Right lobe of liver (tissue), 6 donors: ENCODE measurements around the gene CD48. TPM values are rescaled to one million over a fixed set of nuclear protein-coding genes. Genes with fewer than 3 reads are reported as not detected.

Source experiments
- ATAC-seq, 4 donors: fragments of 200-7000 bp; cut with Tn5 transposase; one replicate each; pipeline ENCODE4 v1.9.1; 2020; ENCODE audit warnings: mild to moderate bottlenecking in 4 of 4, moderate library complexity in 4 of 4
- DNase-seq, 3 donors: peaks; one replicate each; pipeline ENCODE4 v3.0.0-alpha.2; 2020
- H3K27ac ChIP-seq, 3 donors: fragments of 200-600 bp; one replicate each; pipeline ENCODE4 v1.8.0; 2022
- H3K27me3 ChIP-seq, 2 donors: fragments of 200-600 bp; one replicate each; pipeline ENCODE4 v1.8.0; 2022
- H3K36me3 ChIP-seq, 4 donors: fragments of 200-600 bp; sonication (generic) in 1 of 4; one replicate each; pipeline versions ENCODE4 v1.5.1 to v1.8.0; 2017 to 2022; ENCODE audit warnings: control low read depth in 1 of 4
- H3K4me1 ChIP-seq, 4 donors: fragments of 200-600 bp; sonication (generic) in 1 of 4; one replicate each; pipeline versions ENCODE4 v1.5.1 to v1.8.0; 2017 to 2022; ENCODE audit warnings: control low read depth in 1 of 4
- H3K4me3 ChIP-seq, 3 donors: fragments of 200-600 bp; one replicate each; pipeline ENCODE4 v1.8.0; 2022
- H3K9me3 ChIP-seq, 4 donors: fragments of 200-600 bp; sonication (generic) in 1 of 4; one replicate each; pipeline versions ENCODE4 v1.5.1 to v1.8.0; 2017 to 2022; ENCODE audit warnings: control low read depth in 1 of 4
- POLR2A ChIP-seq: fragments of 450-650 bp; IDR thresholded peaks from one replicate; pipeline ENCODE4 v1.6.1; 2017; ENCODE audit warnings: antibody characterized with exemption, mild to moderate bottlenecking
- WGBS: methylation state at CpG from one replicate; pipeline ENCODE4 v1.1.6; 2018; ENCODE audit warnings: low coverage, low lambda C conversion rate; ENCODE audit not compliant: insufficient coverage; ENCODE audit errors: missing lambda C conversion rate; 5-methylcytosine and 5-hydroxymethylcytosine counted together
- intact Hi-C, 2 donors: fragments of 100-400 bp; cut with DNase I; formaldehyde crosslinking; loops; one replicate each; pipeline versions ENCODE4 v1.11.2 to v1.14.1; 2022
- total RNA-seq, 6 experiments: library from RNA; depleted of rRNA in 2 of 6; stranded (reverse); fragments of >200 nt in 2 of 6; fragmentation: NEBNext Ultra II Directional in 3 of 6; extraction: Animal tissue kit (Norgen Biotek cat#: 25700) in 3 of 6; gene quantifications; one replicate each; pipeline versions ENCODE4 v1.1.0 to v1.2.4, GENCODE V29; 2016 to 2023
- TF ChIP-seq, protein P1 (sequence below), 4 donors: fragments of 200-600 bp in 3 of 4; fragments of 450-650 bp in 1 of 4; IDR thresholded peaks; one replicate each; pipeline versions ENCODE4 v1.5.1 to v1.8.0; 2016 to 2022; ENCODE audit warnings: antibody characterized with exemption in 4 of 4, mild to moderate bottlenecking in 2 of 4
- donor health status: DM: no; HTN: yes; CAD: no.
- donor health status: DM: no; HTN: no; CAD: no.
- donor health status: DM: no; HTN: no; CAD: no.
- donor health status: DM: no; HTN: yes; CAD: no.
- donor health status: DM: no; HTN: yes; CAD: no.

The CD48 gene
- total RNA-seq, 6 experiments from 2014 or later = 0.68 to 5.0 (median 3.4) TPM

DNA sequence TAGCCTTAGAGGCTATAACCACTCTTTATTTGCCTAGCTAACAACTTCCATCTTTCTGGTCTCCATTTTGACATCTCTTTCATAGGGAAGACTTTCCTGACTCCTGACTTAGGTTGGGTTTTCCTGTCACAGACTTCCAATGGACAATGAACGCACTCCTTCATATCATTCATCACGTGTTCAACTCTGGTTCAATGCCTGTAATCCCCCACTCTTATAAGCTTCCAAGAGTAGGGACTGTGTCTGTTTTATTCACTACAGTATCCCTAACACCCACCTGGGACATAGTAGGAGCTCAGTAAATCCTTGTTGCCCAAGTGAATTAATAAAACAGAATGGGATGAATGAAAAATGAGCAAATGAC is 69.4 kb downstream of the CD48 start:
- intact Hi-C loops = no loop called here
- DNase-seq = no peak
- no peak for ATAC-seq
- 97% methylated on average over 2 of the region's 2 CpGs for WGBS
- TF ChIP-seq, protein P1, sequence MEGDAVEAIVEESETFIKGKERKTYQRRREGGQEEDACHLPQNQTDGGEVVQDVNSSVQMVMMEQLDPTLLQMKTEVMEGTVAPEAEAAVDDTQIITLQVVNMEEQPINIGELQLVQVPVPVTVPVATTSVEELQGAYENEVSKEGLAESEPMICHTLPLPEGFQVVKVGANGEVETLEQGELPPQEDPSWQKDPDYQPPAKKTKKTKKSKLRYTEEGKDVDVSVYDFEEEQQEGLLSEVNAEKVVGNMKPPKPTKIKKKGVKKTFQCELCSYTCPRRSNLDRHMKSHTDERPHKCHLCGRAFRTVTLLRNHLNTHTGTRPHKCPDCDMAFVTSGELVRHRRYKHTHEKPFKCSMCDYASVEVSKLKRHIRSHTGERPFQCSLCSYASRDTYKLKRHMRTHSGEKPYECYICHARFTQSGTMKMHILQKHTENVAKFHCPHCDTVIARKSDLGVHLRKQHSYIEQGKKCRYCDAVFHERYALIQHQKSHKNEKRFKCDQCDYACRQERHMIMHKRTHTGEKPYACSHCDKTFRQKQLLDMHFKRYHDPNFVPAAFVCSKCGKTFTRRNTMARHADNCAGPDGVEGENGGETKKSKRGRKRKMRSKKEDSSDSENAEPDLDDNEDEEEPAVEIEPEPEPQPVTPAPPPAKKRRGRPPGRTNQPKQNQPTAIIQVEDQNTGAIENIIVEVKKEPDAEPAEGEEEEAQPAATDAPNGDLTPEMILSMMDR (IDR thresholded peaks at IDR 0.05) = no peak
- TF ChIP-seq POLR2A = no peak
- Histone ChIP-seq H3K27ac (no peak overlapping the region), H3K27me3 (no peaks in the 10 kb centered on the region), H3K9me3 (no peaks in the 10 kb centered on the region), H3K4me1 (peaks cover 0 to 21% (median 8%) of the 10 kb centered on the region in 4 donors), H3K4me3 (no peak overlapping the region), H3K36me3 (no peaks in the 10 kb centered on the region)

DNA sequence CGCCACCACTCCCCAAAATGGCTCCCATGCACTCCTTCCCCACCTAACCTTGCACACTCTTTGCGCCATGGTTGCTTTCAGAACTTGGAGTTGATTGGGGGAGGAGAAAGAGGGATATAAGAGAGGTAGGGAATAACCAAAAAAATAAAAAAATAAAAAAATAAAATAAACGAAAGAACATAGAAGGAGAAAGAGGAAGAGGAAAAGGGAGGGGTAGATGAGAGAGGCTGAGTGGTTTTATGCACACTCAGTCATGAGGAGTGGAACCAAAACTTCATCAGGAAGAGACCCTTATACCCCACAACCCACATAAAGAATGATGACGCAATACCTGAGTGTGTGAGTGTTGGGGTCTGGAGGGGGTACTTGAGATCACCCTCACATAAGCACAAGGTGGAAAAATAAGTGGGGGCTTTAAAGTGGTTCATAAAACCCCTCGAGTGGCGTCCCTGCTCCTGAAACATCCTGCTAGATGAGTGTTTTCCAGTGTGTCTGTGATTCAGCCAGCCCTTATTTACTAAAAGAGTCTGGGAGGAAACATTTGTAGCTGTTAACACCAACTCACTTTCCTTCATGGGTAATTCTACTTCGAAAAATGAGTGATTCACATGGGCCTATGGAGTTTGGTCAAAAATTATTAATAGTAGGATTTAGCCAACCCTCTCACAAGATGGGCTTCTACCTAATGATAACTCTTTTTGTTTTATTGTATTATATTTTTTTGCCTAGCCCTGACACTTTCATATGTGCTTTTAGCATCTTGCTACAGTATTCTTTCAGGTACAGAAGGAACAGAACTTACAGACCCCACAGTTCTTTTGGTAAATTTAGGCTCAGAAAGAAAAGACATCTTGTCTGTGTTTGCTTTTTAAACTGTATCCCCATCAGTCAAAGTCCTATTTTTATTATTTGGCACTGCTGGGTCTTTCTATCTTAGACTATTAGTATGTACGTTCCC is 70.0 kb downstream of the CD48 start:
- no peak for ATAC-seq
- Histone ChIP-seq H3K36me3 (no peaks in the 10 kb centered on the region), H3K4me3 (no peak overlapping the region), H3K27me3 (no peaks in the 10 kb centered on the region), H3K9me3 (no peaks in the 10 kb centered on the region), H3K4me1 (peaks cover 0 to 21% (median 8%) of the 10 kb centered on the region in 4 donors), H3K27ac (no peak overlapping the region)
- intact Hi-C loops = no loop called here
- no peak for DNase-seq
- 64% methylated on average over 7 of the region's 8 CpGs for WGBS
- TF ChIP-seq, protein P1 (IDR thresholded peaks at IDR 0.05) = no peak
- TF ChIP-seq POLR2A = no peak

DNA sequence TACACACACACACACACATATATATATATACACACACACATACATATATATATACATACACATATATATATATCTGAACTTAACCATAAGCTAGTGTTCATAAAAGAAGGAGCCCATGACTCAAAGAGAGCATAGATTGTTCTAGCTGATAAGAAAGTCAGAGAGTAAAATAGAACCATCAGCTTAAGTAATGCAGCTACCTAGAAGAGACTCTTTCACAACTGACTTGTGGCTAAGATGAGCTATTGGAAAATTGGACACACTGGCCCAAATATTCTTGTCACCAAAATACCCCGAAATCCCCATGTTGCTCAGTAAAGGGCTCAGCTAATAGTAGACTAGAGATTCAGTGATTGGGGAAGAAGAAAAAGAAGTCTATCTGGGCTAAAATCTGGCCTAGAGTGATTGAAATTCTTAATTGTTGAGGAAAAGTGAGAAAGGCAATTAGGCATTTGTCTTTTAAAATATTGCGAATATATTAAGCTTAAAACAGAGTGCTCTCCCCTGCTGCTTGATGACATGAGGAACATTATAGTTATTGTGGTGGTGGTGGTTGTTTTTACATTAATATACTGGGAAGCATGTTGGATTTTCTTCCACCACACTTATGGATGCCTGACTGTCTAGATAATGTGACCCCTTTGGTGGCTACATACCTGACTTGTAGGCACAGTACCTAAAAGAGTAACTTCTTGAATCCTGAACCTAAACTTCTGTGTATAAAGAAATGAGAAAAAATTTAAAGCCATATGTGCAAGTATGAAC is 71.1 kb downstream of the CD48 start:
- H3K4me3 ChIP-seq = no peak overlapping the region
- H3K9me3 ChIP-seq = no peaks in the 10 kb centered on the region
- DNase-seq (no peak), ATAC-seq (no peak)
- WGBS = 89% methylated on average over 2 of the region's 2 CpGs
- H3K27ac ChIP-seq = no peak overlapping the region
- H3K27me3 ChIP-seq = no peaks in the 10 kb centered on the region
- intact Hi-C loops = no loop called here
- peaks cover 0 to 21% (median 8%) of the 10 kb centered on the region in 4 donors for H3K4me1 ChIP-seq
- TF ChIP-seq POLR2A = no peak
- TF ChIP-seq, protein P1 (IDR thresholded peaks at IDR 0.05) = no peak
- H3K36me3 ChIP-seq = no peaks in the 10 kb centered on the region

DNA sequence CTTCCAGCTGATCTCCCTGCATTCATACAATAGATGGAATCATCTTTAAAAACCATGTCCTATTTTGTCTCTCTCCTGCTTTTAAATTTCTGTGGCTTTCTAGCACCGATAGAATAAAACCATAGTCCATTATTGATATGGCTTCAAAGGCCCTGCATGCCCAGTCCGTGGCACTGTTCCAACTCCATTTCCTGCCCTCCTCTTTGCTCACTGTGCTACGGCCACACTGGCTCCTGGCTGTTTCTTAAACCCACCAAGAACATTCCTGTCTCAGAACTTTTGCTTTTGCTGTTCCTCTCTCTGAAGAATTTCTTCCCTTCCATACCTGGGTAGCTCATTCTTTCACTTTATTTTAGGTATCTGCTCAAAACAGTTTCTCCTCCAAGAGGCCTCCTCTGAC is 72.0 kb downstream of the CD48 start:
- no peaks in the 10 kb centered on the region for H3K36me3 ChIP-seq
- peaks cover 0 to 21% (median 8%) of the 10 kb centered on the region in 4 donors for H3K4me1 ChIP-seq
- DNase-seq (peak in 1 of 3 donors; percentile 60), ATAC-seq (peak; percentile 60 to 75 (median 68))
- no peak overlapping the region for H3K4me3 ChIP-seq
- H3K27me3 ChIP-seq = no peaks in the 10 kb centered on the region
- TF ChIP-seq POLR2A = no peak
- TF ChIP-seq, protein P1 (IDR thresholded peaks at IDR 0.05) = no peak
- H3K9me3 ChIP-seq = no peaks in the 10 kb centered on the region
- WGBS = 0% methylated on average over 3 of the region's 3 CpGs
- peak overlapping the region in 2 of 3 donors; percentile 6 to 38 for H3K27ac ChIP-seq
- intact Hi-C loops = no loop called here
